LNCAP (cell line): ENCODE data around the gene STK33.

Experiments
- TF ChIP-seq, protein P1 (sequence below): fragments of 450-650 bp; IDR thresholded peaks from 2 replicates; pipeline ENCODE4 v1.5.1; 2017; ENCODE audit warnings: mild to moderate bottlenecking

Gene STK33

GRCh38 chr11:8634498-8634897, 40.5 kb upstream of the STK33 start:
- TF ChIP-seq, protein P1, sequence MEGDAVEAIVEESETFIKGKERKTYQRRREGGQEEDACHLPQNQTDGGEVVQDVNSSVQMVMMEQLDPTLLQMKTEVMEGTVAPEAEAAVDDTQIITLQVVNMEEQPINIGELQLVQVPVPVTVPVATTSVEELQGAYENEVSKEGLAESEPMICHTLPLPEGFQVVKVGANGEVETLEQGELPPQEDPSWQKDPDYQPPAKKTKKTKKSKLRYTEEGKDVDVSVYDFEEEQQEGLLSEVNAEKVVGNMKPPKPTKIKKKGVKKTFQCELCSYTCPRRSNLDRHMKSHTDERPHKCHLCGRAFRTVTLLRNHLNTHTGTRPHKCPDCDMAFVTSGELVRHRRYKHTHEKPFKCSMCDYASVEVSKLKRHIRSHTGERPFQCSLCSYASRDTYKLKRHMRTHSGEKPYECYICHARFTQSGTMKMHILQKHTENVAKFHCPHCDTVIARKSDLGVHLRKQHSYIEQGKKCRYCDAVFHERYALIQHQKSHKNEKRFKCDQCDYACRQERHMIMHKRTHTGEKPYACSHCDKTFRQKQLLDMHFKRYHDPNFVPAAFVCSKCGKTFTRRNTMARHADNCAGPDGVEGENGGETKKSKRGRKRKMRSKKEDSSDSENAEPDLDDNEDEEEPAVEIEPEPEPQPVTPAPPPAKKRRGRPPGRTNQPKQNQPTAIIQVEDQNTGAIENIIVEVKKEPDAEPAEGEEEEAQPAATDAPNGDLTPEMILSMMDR: no peak

DNA sequence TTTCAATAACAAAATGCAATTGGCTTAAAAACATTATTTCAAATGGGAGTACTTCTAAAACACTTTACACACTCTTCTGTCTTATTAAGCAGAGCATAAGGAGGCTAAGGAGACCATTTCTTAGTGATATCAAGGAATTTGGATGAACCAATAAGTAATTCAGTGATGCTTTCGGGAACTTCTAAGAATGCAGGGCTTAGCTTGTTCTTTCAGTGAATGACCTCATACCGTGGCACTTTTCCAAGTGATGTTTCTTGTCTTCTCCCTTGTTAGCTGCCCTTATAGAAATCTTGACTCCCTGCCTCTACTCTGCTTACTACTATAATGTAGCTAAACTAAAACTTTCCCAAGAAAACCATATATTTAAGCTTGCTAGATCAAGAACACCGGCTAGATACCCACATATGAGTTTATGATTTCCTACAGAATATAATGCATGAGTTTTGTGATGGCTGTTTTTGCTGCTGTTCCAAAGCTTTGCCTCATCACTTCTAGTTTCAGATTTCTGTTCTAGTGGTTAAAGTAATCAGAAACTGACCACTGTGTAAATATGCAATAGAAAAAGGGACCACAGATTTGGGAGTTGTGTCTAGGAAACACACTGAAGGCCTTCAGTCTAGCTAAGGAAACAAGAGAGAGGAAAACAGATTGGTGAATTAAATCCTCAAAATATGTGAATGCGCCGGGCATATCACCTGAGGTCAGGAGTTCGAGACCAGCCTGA, 37.5 kb upstream of the STK33 start:
- TF ChIP-seq, protein P1: no peak

DNA sequence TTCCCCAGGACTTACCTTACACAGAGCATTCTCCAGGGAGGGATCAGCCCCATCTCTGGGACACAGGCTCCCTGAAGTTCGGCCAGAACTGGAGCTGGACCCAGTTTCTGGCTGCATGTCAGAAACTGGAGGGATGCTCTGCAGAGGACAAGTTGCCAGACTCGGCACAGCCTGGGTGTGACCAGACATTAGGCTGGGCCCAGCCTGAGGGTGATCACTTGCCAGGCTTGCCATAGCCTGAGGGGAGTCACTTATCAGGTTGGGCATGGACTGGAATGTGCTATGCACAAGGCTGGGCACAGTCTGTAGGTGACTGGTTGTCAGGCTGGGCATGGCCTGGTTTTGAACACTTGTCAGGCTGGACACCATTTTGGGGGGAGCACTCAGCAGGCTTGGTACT, 30.7 kb upstream of the STK33 start:
- TF ChIP-seq, protein P1: no peak

DNA sequence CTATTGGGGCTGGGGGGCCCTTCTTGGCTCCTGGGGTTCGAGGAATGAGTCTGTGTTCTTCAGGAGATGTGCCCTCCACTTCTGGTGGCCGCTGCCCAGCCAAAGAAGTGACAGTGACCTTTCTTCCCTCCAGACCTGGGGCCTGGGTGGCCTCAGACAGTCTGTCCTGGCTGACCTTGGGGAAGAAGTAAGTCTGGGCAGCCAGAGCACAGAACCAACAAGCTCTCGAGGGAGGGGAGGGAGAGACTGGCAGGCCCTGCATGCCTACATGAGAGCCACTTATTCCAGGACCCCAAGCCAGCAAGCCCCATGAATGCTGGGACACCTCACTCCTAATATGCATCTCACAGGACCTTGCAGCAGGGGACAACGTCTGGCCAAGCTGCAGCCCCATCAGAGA, 27.1 kb upstream of the STK33 start:
- TF ChIP-seq, protein P1: no peak

DNA sequence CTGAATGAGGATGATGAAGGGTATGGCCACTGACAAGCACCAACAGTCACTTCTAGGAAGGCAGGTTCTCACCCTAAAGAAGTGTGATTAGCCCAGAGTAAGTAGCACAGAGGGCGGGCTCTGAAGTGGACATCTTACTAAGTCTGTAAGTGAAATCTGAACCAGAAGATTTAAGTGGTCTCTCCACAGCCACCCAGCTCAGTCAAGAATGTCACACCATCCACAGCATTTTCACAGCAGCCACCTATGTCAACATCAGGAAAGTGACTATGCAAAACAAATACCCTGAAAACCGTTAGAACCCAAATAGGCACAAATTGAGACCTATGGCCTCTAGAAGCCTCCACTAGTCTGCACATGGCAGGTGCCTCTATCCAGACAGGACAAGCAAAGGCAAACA, 23.0 kb upstream of the STK33 start:
- TF ChIP-seq, protein P1: no peak

GRCh38 chr11:8615291-8616032, 21.4 kb upstream of the STK33 start:
- TF ChIP-seq, protein P1: no peak

DNA sequence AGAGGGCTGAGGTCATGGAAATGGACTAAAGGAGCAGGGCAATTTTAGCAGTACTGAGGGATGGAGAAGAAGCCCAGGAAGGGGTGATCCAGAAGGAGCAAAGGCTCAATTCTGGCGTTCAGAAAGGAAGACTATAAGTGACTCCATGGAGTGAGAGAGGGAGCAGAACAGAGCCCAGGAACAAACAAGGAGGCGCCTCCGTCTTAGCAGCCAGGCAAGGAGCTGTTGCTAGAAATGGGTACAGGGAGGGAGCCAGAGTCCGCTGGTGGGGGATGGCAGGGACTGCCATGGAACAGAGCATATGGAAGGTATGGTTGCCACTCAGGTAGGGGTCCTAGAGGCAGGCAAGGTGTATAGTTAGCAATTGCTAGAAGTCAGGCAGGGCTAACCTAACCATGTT, 20.5 kb upstream of the STK33 start:
- TF ChIP-seq, protein P1: no peak
